ENCODE measurements around the gene XPR1. TPM values are rescaled to one million over a fixed set of nuclear protein-coding genes. Genes with fewer than 3 reads are reported as not detected.

The XPR1 gene
- total RNA-seq, 4 donors from 2014 or later, result 16.8 to 25.3 (median 18.8) TPM

GRCh38 chr1:180598333-180598974, 33.4 kb upstream of the XPR1 start:
- DNase-seq (ENCODE audit: low spot score in 2 of 2), result no peak
- Histone ChIP-seq H3K9me3 (no peaks in the 10 kb centered on the region), H3K36me3 (no peaks in the 10 kb centered on the region), H3K4me3 (no peak overlapping the region), H3K27me3 (no peaks in the 10 kb centered on the region), H3K4me1 (peaks cover 0 to 5% (median 0%) of the 10 kb centered on the region in 4 donors), H3K27ac (no peak overlapping the region)
- TF ChIP-seq EP300 (IDR thresholded peaks at IDR 0.05) (no peak), POLR2A (IDR thresholded peaks at IDR 0.05) (no peak), CTCF (IDR thresholded peaks at IDR 0.05) (no peak)
- 44 to 46% methylated on average over 6 of the region's 6 CpGs for WGBS, 2 donors

GRCh38 chr1:180600343-180600742, 31.5 kb upstream of the XPR1 start:
- H3K27me3 ChIP-seq, result no peaks in the 10 kb centered on the region
- no peak overlapping the region for H3K27ac ChIP-seq
- H3K4me3 ChIP-seq, result no peak overlapping the region
- DNase-seq (ENCODE audit: low spot score in 2 of 2), result no peak
- no peak for TF ChIP-seq EP300 (IDR thresholded peaks at IDR 0.05)
- TF ChIP-seq CTCF (IDR thresholded peaks at IDR 0.05), result no peak
- TF ChIP-seq POLR2A (IDR thresholded peaks at IDR 0.05), result no peak
- no peaks in the 10 kb centered on the region for H3K36me3 ChIP-seq
- 91 to 96% methylated on average over 1 of the region's 1 CpG for WGBS, 2 donors
- H3K4me1 ChIP-seq, result peaks cover 0 to 5% (median 0%) of the 10 kb centered on the region in 4 donors
- H3K9me3 ChIP-seq, result no peaks in the 10 kb centered on the region

- no peaks in the 10 kb centered on the region for H3K36me3 ChIP-seq
- TF ChIP-seq POLR2A (IDR thresholded peaks at IDR 0.05) (no peak), CTCF (IDR thresholded peaks at IDR 0.05) (no peak), EP300 (IDR thresholded peaks at IDR 0.05) (no peak)
- WGBS, 2 donors, result 69 to 80% methylated on average over 1 of the region's 1 CpG
- no peak overlapping the region for H3K4me3 ChIP-seq
- H3K27me3 ChIP-seq, result no peaks in the 10 kb centered on the region
- no peaks in the 10 kb centered on the region for H3K9me3 ChIP-seq
- peaks cover 0 to 5% (median 0%) of the 10 kb centered on the region in 4 donors for H3K4me1 ChIP-seq
- DNase-seq (ENCODE audit: low spot score in 2 of 2), result no peak
- no peak overlapping the region for H3K27ac ChIP-seq
Observed at GRCh38 chr1:180601512-180601911, 30.3 kb upstream of the XPR1 start.

- WGBS, 2 donors, result 81 to 87% methylated on average over 5 to 6 of the region's 6 CpGs
Observed at GRCh38 chr1:180603223-180603849, 28.5 kb upstream of the XPR1 start.

More at GRCh38 chr1:180603223-180603849, 28.5 kb upstream of the XPR1 start:
- peaks cover 0 to 1% (median 0%) of the 10 kb centered on the region in 4 donors for H3K4me1 ChIP-seq
- H3K27ac ChIP-seq, result no peak overlapping the region
- H3K4me3 ChIP-seq, result no peak overlapping the region
- H3K27me3 ChIP-seq, result no peaks in the 10 kb centered on the region
- H3K9me3 ChIP-seq, result no peaks in the 10 kb centered on the region
- TF ChIP-seq CTCF (IDR thresholded peaks at IDR 0.05), result no peak
- no peak for TF ChIP-seq EP300 (IDR thresholded peaks at IDR 0.05)
- no peak for TF ChIP-seq POLR2A (IDR thresholded peaks at IDR 0.05)
- no peaks in the 10 kb centered on the region for H3K36me3 ChIP-seq
- no peak for DNase-seq (ENCODE audit: low spot score in 2 of 2)
